GM19328 (cell line): ENCODE results near the gene MUC4.
A peak's percentile ranks its signal among the peaks of the same experiment; 100 is the strongest.

Experiments
- ATAC-seq: cut with Tn5 transposase; IDR thresholded peaks from one replicate; pipeline ENCODE4 v1.9.1; 2021; ENCODE audit warnings: mild to moderate bottlenecking, moderate library complexity; ENCODE audit not compliant: unreplicated experiment

The MUC4 gene

GRCh38 chr3:195811756-195812155 lies at the start of gene MUC4:
Gene MUC4 (minus strand): TSS chr3:195811929. CDS start chr3:195811817, 112 bp downstream.
- no peak for ATAC-seq

GRCh38 chr3:195860456-195860855 lies 48.7 kb upstream of the MUC4 start:
- ATAC-seq = no peak

GRCh38 chr3:195859846-195860411 lies 48.2 kb upstream of the MUC4 start:
- ATAC-seq = no peak

DNA sequence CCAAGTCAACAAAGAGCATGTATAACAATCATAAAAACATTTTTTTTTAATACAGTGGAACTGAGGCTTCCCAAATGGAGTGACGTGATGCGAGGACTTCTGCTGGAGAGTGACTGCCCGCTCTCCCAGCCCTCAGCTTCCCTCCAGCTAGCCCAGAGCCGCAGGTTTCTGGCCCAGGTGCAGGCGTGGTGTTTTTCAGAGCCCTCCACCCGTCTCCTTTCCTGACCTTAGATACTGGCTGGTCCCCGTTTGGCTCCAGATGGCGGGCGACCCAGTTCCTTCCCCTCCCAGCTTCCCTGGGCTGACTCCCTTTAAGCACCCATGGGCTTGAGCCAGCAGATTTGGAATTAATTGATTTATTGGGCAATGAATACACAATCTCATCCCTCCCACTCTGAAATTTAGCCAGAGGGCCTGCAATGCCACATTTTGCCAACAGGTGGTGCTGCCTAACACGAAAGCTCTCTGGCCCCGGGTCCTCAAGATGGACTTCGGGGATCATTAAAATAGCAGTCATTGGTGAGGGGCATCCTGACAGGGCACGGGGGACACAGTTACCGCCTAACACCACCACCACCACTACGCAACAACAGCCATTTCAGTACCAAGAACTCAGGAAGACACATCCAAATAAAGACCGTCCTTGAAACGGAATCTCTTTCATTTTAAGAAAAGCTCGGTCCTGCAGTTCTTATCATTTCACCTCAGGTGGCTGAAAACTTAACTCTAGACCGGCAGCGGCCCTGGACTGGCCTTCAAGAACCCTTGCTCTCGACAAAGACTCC lies 47.5 kb upstream of the MUC4 start:
- no peak for ATAC-seq

DNA sequence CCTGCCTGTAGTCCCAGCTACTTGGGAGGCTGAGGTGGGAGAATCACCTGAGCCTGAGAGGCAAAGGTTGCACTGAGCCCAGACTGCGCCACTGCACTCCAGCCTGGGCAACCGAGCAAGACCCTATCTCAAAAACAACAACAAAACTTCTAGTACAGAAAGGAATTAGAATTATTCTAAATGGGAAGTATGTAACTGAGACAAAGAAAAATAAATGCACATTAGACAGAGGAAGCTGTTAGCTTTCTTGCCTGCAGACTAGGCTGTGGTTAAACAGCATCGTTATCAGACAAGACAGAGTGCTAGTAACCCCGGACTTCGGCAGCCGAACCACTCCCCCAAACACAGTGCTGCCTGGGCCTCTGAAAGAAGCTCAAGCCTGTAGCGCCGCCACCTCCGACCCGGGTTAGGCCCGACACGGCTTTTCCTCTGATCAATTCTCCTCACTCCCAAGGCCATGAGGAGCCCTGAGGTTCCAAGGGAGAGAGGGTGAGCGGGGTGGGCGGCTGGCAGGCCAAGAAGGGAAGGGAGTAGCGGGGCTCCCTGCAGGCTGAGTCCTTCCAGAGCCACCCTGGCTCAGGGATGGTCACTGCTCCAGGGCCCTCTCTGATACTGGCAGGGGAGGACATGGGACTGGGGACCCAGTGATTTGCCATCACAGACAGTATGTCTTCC lies 44.8 kb upstream of the MUC4 start:
- no peak for ATAC-seq

DNA sequence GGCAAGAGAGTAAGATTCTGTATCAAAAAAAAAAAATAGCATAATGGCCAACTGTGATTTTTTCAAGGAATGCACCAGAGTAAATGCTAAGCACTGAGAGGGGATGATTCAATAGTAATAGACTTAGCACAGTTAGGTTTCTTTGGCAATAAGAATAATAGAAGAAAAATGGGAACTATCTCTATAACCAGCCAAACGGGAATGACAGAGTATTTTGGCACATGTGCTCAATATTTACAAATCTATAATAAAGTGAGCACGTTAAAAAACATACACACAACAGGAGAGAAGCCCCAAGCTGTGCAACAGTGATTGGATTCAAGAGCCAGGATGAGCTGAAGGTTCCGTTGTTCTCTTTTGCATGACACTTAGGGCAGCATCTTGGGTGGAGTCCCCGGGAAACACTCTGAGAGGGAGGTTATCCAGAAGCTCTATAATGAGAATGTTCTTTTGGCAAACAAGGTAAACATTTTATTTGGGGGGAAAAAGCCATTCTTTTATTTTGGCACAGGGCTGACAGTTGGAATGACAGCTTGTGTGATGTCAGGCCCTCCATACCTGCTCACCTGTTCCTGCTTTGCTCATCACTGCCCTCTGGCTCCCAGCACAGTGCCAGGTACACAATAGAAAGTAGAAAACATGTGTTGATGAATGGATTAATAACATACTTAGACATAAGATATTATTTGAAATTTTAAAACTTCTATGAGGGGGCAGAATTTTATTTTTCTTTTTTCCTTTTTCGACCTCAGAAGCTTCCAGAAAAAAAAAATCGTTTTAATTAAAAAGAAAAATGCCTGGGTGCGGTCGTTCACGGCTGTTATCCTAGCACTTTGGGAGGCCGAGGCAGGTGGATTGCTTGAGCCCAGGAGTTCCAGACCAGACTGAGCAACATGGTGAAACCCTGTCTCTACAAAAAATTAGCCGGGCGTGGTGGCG lies 44.0 kb upstream of the MUC4 start:
- ATAC-seq = no peak

DNA sequence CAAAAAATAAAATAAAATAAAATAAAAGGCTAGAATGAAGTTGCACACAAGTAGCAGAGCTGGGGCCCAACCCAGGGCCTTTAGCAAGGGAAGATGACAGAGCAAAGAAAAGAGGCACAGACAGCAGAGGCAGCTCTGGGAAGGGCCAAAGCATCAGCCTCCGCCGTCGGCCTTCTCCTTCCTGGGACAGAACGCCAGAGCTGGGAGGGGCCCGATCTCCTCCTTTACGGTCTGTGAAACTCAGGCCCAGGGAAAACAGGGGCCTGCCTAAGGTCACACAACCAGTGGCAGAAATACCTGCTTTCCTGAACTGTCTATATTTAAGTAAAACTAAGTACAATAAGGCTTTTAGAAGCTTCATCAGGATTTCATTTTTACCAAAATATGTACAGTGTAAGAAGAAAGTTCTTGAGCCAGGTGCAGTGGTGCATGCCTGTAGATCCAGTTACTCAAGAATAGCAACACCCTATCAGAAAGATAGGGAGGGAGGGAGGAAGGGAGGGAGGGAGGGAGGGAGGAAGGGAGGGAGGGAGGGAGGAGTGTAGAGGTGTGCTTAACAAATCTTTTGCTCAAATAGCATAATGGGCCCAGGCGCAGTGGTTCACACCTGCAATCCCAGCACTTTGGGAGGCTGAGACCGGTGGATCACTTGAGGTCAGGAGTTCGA lies 43.0 kb upstream of the MUC4 start:
- no peak for ATAC-seq

- no peak for ATAC-seq
Measured at GRCh38 chr3:195853996-195854395, 42.3 kb upstream of the MUC4 start.

- no peak for ATAC-seq
Measured at GRCh38 chr3:195853036-195853435, 41.3 kb upstream of the MUC4 start.

DNA sequence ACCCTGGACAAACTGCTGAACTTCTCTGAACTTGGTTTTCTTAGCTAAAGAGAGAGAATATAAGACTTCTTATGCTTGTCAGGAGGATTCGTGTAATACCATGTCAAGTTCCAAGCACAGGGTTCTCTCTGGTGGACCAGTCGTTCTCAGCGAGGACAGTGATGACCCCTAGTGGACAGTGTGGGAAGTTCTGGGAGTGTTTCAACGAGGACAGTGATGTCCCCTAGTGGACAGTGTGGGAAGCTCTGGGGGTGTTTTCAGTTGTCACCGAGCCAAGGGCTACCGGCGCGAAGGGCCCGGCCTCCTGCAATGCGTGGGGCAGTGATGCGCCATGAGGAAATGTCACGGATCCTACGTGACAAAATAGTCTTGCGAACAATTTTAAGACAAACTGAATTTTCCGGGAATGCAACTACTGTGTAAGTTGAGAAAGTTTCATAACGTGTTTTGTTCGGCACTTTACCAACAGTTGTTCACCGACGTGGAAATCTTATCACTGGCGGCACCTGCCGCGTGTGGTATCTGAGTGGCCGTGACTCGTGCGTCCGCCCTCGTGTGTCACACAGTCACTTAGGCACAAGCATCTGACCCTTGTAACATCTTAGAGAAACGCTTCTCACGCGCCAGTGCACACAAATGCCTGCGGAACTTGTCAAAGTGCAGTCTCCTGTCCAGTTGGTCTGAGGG lies 39.3 kb upstream of the MUC4 start:
- peak; percentile 91 for ATAC-seq

DNA sequence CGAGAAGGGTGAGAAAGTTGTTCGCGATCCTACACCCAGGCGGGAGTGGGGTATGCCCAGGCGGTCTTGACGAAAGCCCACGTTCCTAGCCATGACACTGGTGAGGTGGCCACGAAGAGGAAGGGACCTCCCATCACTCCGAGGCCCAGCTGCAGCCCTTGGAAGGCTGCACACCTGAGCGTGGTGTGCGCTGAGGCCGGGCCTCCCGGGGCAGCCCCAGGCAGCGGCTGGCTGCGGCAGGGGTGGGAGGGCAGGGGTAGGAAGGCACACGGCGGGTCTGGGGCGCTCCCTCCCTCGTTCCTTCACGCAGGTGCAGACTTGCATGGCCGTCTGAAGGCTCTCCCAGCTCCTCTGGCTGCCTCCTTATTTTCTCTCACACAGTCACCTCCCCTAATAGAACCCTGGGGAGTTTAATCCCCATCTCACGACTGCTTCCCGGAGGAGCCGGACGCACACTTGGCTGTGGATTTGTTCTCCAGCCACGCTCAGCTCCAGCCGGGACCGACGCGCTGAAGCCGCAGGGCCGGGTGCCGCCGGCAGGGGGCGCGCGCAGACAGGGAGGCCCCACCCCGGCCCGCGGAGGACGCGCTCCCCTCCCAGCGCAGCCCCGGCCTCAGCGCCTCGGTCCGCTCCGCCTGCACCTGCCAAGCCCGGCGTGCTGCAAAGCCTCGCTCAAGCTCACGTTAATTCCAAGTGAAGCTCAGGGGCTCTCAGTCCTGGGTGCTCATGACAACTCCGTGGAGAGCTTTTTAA lies 37.8 kb upstream of the MUC4 start:
- no peak for ATAC-seq

- no peak for ATAC-seq
Measured at GRCh38 chr3:195847055-195847950, 35.6 kb upstream of the MUC4 start.

DNA sequence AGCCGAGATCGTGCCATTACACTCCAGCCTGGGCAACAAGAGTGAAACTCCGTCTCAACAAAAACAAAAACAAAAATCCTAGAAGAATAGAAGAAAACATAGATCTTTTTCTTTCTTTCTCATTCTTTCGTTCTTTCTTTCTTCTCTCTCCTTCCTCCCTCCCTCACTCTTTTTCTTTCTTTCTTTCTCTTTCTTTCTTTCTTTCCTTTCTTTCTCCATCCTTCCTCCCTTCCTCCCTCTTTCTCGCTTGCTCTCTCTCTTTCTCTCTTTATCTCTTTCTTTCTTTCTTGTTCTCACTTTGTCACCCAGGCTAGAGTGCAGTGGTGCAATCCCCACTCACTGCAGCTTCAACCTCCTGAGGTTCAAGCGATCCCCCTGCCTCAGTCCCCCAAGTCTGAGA lies 33.8 kb upstream of the MUC4 start:
- ATAC-seq = no peak

- ATAC-seq = no peak
Measured at GRCh38 chr3:195844671-195845218, 33.0 kb upstream of the MUC4 start.

- ATAC-seq = no peak
Measured at GRCh38 chr3:195839260-195840010, 27.7 kb upstream of the MUC4 start.

- no peak for ATAC-seq
Measured at GRCh38 chr3:195838714-195839113, 27.0 kb upstream of the MUC4 start.

GRCh38 chr3:195836476-195837135 lies 24.9 kb upstream of the MUC4 start:
- ATAC-seq = no peak
